ENCODE measurements around the gene SPAG8.

The SPAG8 gene

GRCh38 chr9:35810122-35810521 is 1.9 kb downstream of the SPAG8 start:
- no peak for DNase-seq (ENCODE audit: low read depth in 2 of 2)

GRCh38 chr9:35808433-35808832 is 3.6 kb downstream of the SPAG8 start:
- no peak for DNase-seq (ENCODE audit: low read depth in 2 of 2)

- DNase-seq (ENCODE audit: low read depth in 2 of 2), result no peak
Observed at GRCh38 chr9:35806101-35806500, 6.0 kb downstream of the SPAG8 start.

- no peak for DNase-seq (ENCODE audit: low read depth in 2 of 2)
Observed at GRCh38 chr9:35801328-35802128, 10.5 kb downstream of the SPAG8 start.

- no peak for DNase-seq (ENCODE audit: low read depth in 2 of 2)
Observed at GRCh38 chr9:35800530-35800929, 11.5 kb downstream of the SPAG8 start.

- no peak for DNase-seq (ENCODE audit: low read depth in 2 of 2)
Observed at GRCh38 chr9:35798658-35799374, 13.2 kb downstream of the SPAG8 start.

- no peak for DNase-seq (ENCODE audit: low read depth in 2 of 2)
Observed at GRCh38 chr9:35797311-35798109, 14.6 kb downstream of the SPAG8 start.

- DNase-seq (ENCODE audit: low read depth in 2 of 2), result no peak
Observed at GRCh38 chr9:35795695-35796094, 16.4 kb downstream of the SPAG8 start.

- no peak for DNase-seq (ENCODE audit: low read depth in 2 of 2)
Observed at GRCh38 chr9:35793461-35793860, 18.6 kb downstream of the SPAG8 start.

GRCh38 chr9:35792826-35793225 is 19.2 kb downstream of the SPAG8 start:
- no peak for DNase-seq (ENCODE audit: low read depth in 2 of 2)

GRCh38 chr9:35792024-35792813 is 19.8 kb downstream of the SPAG8 start:
- no peak for DNase-seq (ENCODE audit: low read depth in 2 of 2)

GRCh38 chr9:35791297-35791921 is 20.7 kb downstream of the SPAG8 start, which contains the start of gene NPR2:
NPR2 (plus strand) TSS chr9:35791591; CDS start chr9:35792409, 818 bp downstream.
- DNase-seq (ENCODE audit: low read depth in 2 of 2), result no peak

- DNase-seq (ENCODE audit: low read depth in 2 of 2), result peak; percentile 14 to 30
Observed at GRCh38 chr9:35790385-35791296, 21.4 kb downstream of the SPAG8 start.

GRCh38 chr9:35790025-35790384 is 22.1 kb downstream of the SPAG8 start:
- DNase-seq (ENCODE audit: low read depth in 2 of 2), result no peak

- no peak for DNase-seq (ENCODE audit: low read depth in 2 of 2)
Observed at GRCh38 chr9:35789541-35789940, 22.5 kb downstream of the SPAG8 start.

GRCh38 chr9:35783418-35783817 is 28.6 kb downstream of the SPAG8 start:
- DNase-seq (ENCODE audit: low read depth in 2 of 2), result no peak

- no peak for DNase-seq (ENCODE audit: low read depth in 2 of 2)
Observed at GRCh38 chr9:35781066-35781465, 31.0 kb downstream of the SPAG8 start.

GRCh38 chr9:35778496-35778895 is 33.6 kb downstream of the SPAG8 start:
- no peak for DNase-seq (ENCODE audit: low read depth in 2 of 2)

GRCh38 chr9:35776018-35776417 is 36.0 kb downstream of the SPAG8 start:
- DNase-seq (ENCODE audit: low read depth in 2 of 2), result no peak

Data from activated CD8-positive, alpha-beta memory T cell treated with anti-CD3 and anti-CD28 coated beads for 4 hours (primary cell).